Measurements from ENCODE around the gene CEP295NL.
"Not testable (repeated sequence)": the region's sequence is repeated elsewhere in the genome, so short reads cannot be mapped to it uniquely, and the experiment has no call there.

Gene CEP295NL

DNA sequence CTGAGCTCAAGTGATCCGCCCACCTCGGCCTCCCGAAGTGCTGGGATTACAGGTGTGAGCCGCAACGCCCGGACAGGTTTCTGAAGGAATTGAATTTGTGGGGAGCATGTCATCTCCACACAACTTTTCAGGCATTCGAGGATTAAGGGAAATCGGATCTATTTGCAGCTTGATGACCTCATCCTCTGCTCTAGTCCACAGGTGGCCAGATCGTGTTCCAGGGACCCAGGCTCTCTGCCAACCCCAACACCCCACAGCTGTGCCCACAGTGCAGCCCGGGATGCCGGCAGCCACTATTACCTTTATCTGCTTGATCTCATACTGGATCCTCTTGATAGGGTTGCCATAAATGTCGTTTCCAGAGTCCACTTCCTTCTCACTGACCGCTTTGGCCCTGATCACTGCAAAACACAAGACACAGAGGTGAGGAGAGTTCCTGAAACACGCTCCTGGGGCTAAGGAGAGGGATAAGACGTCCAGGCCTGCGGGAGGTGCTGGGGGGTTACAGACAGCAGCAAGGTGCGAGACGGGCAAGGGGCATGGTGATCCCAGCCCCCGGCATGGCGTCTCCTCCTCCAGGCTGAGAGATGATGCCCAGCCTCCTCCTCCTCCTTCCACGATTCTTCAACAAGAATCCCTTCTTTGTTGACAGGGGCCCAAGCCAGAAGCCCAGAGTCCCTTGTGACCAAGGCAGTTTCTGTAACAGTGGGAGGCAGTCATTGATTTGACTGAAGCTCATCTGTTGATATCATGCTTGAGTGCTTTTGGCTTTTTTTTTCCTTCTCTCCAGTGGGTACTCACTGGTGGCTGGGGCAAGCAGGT, 29.3 kb downstream of the CEP295NL start:
- Histone ChIP-seq H3K4me1 (ENCODE audit: control insufficient read depth, insufficient read depth, low read length) (peaks cover 16% of the 10 kb centered on the region), H3K9me3 (ENCODE audit: control insufficient read depth, low read length) (no peaks in the 10 kb centered on the region), H3K36me3 (ENCODE audit: control insufficient read depth, insufficient read depth, low read length, severe bottlenecking) (peaks cover 57% of the 10 kb centered on the region), H3K4me3 (ENCODE audit: low read length) (no peak overlapping the region), H3K27me3 (replicated peaks; ENCODE audit: control insufficient read depth, insufficient read depth, low read length) (no peaks in the 10 kb centered on the region), H3K9ac (ENCODE audit: low read length) (peak overlapping the region; percentile 1)
- peak; percentile 21 for DNase-seq (ENCODE audit: low read depth)

DNA sequence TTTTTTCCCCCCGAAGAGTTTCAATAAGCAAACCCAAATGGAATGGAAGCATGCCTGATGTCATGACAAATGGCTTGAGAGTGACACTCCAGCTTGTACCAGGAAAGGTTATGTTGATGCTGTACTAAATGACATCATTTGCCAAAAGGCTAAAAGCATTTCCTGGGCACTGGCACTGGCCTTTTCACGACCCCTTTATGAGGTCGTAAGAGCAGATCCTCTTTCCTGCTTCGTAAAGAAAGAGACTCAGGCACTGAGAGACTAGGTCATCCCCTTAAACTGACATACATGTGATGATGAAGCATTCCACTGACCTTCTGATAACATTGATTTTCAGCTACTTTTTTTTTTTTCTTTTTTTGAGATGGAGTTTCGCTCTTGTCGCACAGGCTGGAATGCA, 30.5 kb downstream of the CEP295NL start:
- Histone ChIP-seq H3K36me3 (ENCODE audit: control insufficient read depth, insufficient read depth, low read length, severe bottlenecking) (peaks cover 62% of the 10 kb centered on the region), H3K9ac (ENCODE audit: low read length) (no peak overlapping the region), H3K9me3 (ENCODE audit: control insufficient read depth, low read length) (no peaks in the 10 kb centered on the region), H3K27me3 (replicated peaks; ENCODE audit: control insufficient read depth, insufficient read depth, low read length) (no peaks in the 10 kb centered on the region), H3K4me3 (ENCODE audit: low read length) (no peak overlapping the region), H3K4me1 (ENCODE audit: control insufficient read depth, insufficient read depth, low read length) (peaks cover 21% of the 10 kb centered on the region)
- DNase-seq (ENCODE audit: low read depth), result no peak

DNA sequence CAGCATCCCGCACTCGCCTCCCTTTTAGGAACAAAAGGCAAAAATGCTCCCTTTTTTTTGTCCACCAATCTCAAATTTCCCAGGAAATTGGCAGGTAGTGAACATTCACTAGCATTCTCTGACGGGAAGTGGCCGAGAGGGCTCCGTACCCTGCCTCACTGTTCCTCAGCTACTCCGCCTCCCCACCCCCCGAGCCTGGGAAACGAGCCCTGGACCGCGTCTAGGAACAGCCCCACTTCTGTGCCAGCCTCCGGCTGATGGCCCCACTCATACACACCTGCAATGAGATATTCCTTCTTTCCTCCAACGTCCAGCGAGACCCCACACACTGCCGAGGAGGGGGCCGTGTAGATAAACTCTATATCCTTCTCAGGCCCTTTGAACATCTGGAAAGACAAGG, 32.4 kb downstream of the CEP295NL start:
- no peak for DNase-seq (ENCODE audit: low read depth)
- Histone ChIP-seq H3K4me1 (ENCODE audit: control insufficient read depth, insufficient read depth, low read length) (peaks cover 25% of the 10 kb centered on the region), H3K4me3 (ENCODE audit: low read length) (no peak overlapping the region), H3K36me3 (ENCODE audit: control insufficient read depth, insufficient read depth, low read length, severe bottlenecking) (peaks cover 62% of the 10 kb centered on the region), H3K9me3 (ENCODE audit: control insufficient read depth, low read length) (no peaks in the 10 kb centered on the region), H3K9ac (ENCODE audit: low read length) (no peak overlapping the region), H3K27me3 (replicated peaks; ENCODE audit: control insufficient read depth, insufficient read depth, low read length) (no peaks in the 10 kb centered on the region)

DNA sequence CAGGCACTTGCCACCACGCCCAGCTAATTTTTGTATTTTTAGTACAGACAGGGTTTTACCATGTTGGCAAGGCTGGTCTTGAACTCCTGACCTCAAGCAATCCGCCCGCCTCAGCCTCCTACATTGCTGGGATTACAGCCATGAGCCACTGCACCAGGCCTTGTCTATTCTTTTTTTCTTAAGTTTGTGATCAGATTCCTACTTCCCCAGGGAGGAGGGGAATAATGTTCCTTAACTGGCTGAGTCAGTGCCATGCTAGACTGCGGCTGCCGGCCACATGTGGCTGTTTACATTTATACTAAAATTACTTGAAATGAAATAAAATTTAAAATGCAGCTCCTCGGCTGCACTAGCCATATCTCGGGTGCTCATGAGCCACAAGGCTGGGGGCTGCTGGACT, 34.6 kb downstream of the CEP295NL start:
- DNase-seq (ENCODE audit: low read depth), result peak; percentile 84
- Histone ChIP-seq H3K27me3 (replicated peaks; ENCODE audit: control insufficient read depth, insufficient read depth, low read length) (no peaks in the 10 kb centered on the region), H3K4me3 (ENCODE audit: low read length) (no peak overlapping the region), H3K36me3 (ENCODE audit: control insufficient read depth, insufficient read depth, low read length, severe bottlenecking) (peaks cover 69% of the 10 kb centered on the region), H3K4me1 (ENCODE audit: control insufficient read depth, insufficient read depth, low read length) (peaks cover 20% of the 10 kb centered on the region), H3K9ac (ENCODE audit: low read length) (peak overlapping the region; percentile 51), H3K9me3 (ENCODE audit: control insufficient read depth, low read length) (no peaks in the 10 kb centered on the region)

DNA sequence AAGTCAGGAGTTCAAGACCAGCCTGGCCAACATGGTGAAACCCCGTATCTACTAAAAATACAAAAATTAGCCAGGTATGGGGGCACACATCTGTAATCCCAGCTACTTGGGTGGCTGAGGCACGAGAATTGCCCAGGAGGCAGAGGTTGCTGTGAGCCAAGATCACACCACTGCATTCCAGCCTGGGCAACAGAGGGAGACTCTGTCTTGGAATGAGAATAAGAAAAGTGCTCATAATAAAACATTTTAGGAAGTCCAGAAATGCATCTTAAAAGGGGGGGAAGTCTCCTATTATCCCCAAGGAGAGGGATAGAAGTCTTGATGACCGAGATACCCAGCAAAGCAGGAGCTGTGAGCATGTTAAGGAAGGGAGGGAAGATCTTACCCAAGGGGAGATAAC, 36.0 kb downstream of the CEP295NL start:
- not testable (repeated sequence) for DNase-seq (ENCODE audit: low read depth); H3K9me3 ChIP-seq (ENCODE audit: control insufficient read depth, low read length)

DNA sequence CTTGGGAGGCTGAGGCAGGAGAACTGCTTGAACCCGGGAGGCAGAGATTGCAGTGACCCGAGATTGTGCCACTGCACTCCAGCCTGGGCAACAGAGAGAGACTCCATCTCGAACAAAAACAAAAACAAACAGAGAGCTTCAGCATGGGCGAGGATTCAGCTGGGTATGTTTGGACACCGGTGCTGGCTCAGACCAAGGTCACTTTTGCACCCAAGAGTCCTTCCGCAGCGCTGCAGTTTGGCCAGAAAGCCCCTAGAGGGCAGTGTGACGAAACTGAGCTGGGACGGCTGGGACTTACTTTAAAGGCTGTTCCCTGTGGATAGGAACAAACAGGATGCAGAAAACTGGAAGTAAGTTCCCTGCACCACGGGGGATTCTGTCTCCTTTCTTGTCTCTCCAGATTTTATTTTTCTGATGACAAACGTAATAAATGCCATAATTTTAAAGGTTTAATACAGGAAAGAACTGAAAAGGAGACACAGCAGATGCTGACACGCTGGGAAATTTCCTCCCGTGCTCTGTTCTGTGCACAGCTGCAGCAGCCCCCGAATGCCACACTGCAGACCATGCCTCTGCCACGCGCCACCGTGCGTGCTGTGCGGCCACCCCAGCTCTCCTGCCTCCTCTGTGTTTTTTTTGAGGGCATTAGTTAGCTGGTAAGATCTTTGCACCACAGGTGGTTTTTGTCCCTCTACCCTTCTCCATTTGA, 37.2 kb downstream of the CEP295NL start:
- Histone ChIP-seq H3K4me3 (ENCODE audit: low read length) (no peak overlapping the region), H3K9ac (ENCODE audit: low read length) (peak overlapping the region; percentile 58), H3K36me3 (ENCODE audit: control insufficient read depth, insufficient read depth, low read length, severe bottlenecking) (peaks cover 50% of the 10 kb centered on the region), H3K4me1 (ENCODE audit: control insufficient read depth, insufficient read depth, low read length) (peaks cover 38% of the 10 kb centered on the region), H3K9me3 (ENCODE audit: control insufficient read depth, low read length) (no peaks in the 10 kb centered on the region), H3K27me3 (replicated peaks; ENCODE audit: control insufficient read depth, insufficient read depth, low read length) (no peaks in the 10 kb centered on the region)
- peak; percentile 90 for DNase-seq (ENCODE audit: low read depth)

More for the DNA sequence above, 36.0 kb downstream of the CEP295NL start:
- peaks cover 60% of the 10 kb centered on the region for H3K36me3 ChIP-seq (ENCODE audit: control insufficient read depth, insufficient read depth, low read length, severe bottlenecking)
- not testable (repeated sequence) for H3K27me3 ChIP-seq (replicated peaks; ENCODE audit: control insufficient read depth, insufficient read depth, low read length); H3K4me3 ChIP-seq (ENCODE audit: low read length); H3K9ac ChIP-seq (ENCODE audit: low read length)
- peaks cover 30% of the 10 kb centered on the region for H3K4me1 ChIP-seq (ENCODE audit: control insufficient read depth, insufficient read depth, low read length)

DNA sequence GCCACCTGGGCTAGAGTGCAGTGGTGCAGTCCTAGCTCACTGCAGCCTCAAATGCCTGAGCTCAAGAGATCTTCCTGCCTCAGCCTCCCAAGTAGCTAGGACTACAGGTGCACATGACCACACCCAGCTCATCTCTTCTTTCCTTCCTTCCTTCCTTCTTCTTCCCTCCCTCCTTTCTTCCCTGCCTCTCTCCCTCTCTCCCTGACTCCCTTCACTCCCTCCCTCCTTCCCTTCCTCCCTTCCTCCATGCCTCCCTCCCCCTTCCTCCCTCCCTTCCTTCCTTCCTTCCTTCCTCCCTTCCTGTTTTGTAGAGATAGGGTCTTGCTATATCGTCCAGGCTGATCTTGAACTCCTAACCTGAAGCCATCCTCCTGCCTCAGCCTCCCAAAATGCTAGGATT, 38.9 kb downstream of the CEP295NL start:
- Histone ChIP-seq H3K9me3 (ENCODE audit: control insufficient read depth, low read length) (no peaks in the 10 kb centered on the region), H3K9ac (ENCODE audit: low read length) (no peak overlapping the region), H3K36me3 (ENCODE audit: control insufficient read depth, insufficient read depth, low read length, severe bottlenecking) (peaks cover 42% of the 10 kb centered on the region), H3K27me3 (replicated peaks; ENCODE audit: control insufficient read depth, insufficient read depth, low read length) (no peaks in the 10 kb centered on the region), H3K4me1 (ENCODE audit: control insufficient read depth, insufficient read depth, low read length) (peaks cover 38% of the 10 kb centered on the region), H3K4me3 (ENCODE audit: low read length) (no peak overlapping the region)
- no peak for DNase-seq (ENCODE audit: low read depth)

DNA sequence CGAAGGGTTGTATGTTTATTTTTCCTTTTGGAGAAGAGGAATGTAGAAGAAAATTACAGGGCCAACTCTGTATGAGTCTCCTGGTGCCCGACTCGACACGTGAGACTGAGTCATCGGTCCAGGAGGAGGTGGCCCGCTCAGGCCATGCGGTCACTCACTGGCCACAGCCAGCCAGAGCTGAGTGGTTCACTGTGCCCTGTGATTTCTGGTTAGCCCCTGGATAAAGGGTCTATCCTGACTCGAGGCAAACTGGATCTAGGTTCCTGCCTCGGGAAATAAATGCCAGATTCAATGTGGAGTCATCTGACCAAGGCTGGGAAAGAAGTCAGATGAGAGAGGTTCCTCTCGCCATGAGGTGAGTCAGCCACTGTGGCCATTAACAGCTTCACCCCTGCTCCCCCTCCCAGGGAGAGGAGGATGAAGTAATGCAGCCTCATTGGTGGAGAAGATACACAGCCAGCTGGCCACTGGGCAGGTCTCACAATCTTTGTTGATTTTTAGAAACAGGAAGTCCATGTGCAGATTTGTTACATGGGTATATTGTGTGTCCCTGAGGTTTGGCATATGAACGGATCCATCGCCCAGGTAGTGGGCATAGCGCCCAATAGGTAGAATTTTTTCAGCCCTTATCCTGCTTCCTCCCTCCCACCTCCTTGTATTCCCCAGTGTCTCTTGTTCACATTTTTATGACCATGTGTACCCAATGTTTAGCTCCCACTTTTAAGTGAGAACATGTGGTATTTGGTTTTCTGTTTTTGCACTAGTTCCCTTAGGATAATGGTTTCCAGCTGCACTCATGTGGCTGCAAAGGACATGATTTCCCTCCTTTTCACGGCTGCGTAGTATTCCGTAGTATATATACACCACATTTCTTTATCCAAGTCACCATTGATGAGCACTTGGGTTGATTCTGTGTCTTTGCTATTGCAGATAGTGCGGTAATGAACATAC, 40.7 kb downstream of the CEP295NL start:
- H3K9ac ChIP-seq (ENCODE audit: low read length), result peak overlapping the region; percentile 72
- DNase-seq (ENCODE audit: low read depth), result peak; percentile 94
- peaks cover 27% of the 10 kb centered on the region for H3K4me1 ChIP-seq (ENCODE audit: control insufficient read depth, insufficient read depth, low read length)
- H3K36me3 ChIP-seq (ENCODE audit: control insufficient read depth, insufficient read depth, low read length, severe bottlenecking), result peaks cover 33% of the 10 kb centered on the region
- peak overlapping the region; percentile 51 for H3K4me3 ChIP-seq (ENCODE audit: low read length)
- no peaks in the 10 kb centered on the region for H3K27me3 ChIP-seq (replicated peaks; ENCODE audit: control insufficient read depth, insufficient read depth, low read length)
- no peaks in the 10 kb centered on the region for H3K9me3 ChIP-seq (ENCODE audit: control insufficient read depth, low read length)

DNA sequence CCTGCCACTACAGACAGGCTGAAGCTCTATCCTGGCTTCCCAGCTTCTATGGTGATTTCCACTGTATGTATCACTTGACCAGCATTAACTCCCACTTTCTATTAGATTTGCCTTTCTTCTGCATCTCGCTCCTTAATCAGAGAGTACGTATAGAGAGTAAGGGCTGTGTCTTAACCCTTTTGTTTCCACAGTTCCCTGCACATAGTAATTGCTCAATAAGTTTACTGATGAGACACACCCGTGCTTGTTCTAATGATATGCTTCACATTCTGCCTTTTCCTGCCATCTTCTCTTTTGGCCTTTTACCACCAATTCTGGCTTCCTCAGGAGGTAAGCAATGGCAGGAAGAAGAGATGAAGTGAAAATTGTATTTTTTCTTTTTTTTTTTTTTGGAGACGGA, 41.8 kb downstream of the CEP295NL start:
- Histone ChIP-seq H3K4me3 (ENCODE audit: low read length) (no peak overlapping the region), H3K9me3 (ENCODE audit: control insufficient read depth, low read length) (no peaks in the 10 kb centered on the region), H3K27me3 (replicated peaks; ENCODE audit: control insufficient read depth, insufficient read depth, low read length) (no peaks in the 10 kb centered on the region), H3K4me1 (ENCODE audit: control insufficient read depth, insufficient read depth, low read length) (peaks cover 22% of the 10 kb centered on the region), H3K9ac (ENCODE audit: low read length) (peak overlapping the region; percentile 72), H3K36me3 (ENCODE audit: control insufficient read depth, insufficient read depth, low read length, severe bottlenecking) (peaks cover 43% of the 10 kb centered on the region)
- DNase-seq (ENCODE audit: low read depth), result no peak

DNA sequence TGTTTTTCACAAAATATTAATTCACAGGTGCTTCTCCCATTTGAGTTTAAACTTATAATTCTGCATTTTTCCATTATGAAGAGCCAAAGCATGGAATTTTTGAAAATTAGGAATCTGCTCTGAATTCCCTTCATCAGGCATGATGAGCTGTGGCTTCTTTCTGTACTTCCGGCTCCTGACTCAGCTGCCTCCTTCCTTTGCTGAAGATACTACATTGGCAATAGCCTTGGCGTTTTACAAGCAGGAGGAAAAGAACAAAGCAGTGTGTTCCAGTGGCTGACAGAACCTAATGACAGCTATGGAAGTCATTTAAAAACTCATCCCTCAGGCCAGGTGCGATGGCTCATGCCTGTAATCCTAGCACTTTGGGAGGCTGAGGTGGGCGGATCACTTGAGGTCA, 44.0 kb downstream of the CEP295NL start:
- Histone ChIP-seq H3K9me3 (ENCODE audit: control insufficient read depth, low read length) (no peaks in the 10 kb centered on the region), H3K4me1 (ENCODE audit: control insufficient read depth, insufficient read depth, low read length) (peaks cover 18% of the 10 kb centered on the region), H3K9ac (ENCODE audit: low read length) (no peak overlapping the region), H3K4me3 (ENCODE audit: low read length) (no peak overlapping the region), H3K36me3 (ENCODE audit: control insufficient read depth, insufficient read depth, low read length, severe bottlenecking) (peaks cover 55% of the 10 kb centered on the region), H3K27me3 (replicated peaks; ENCODE audit: control insufficient read depth, insufficient read depth, low read length) (no peaks in the 10 kb centered on the region)
- DNase-seq (ENCODE audit: low read depth), result no peak

DNA sequence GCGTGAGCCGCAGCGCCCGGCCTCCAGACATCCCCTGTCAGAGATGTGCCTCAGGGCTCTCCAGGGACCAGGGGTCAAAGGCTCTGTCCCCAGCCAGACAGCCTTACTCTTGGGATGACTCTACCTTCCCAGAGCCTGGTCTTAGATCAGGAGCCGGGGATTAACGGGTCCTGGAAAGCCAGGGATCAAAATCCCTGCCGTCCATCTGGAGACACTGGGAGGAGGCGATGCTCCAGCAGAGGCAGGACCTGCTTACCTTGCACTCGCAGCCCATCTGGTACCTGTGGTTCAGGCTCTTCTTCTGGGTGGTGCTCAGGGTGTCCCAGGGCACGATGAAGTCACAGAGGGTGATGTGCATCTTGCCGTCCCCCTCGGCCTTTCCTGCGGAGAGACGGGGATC, 45.7 kb downstream of the CEP295NL start:
- Histone ChIP-seq H3K4me1 (ENCODE audit: control insufficient read depth, insufficient read depth, low read length) (peaks cover 10% of the 10 kb centered on the region), H3K36me3 (ENCODE audit: control insufficient read depth, insufficient read depth, low read length, severe bottlenecking) (peaks cover 59% of the 10 kb centered on the region), H3K27me3 (replicated peaks; ENCODE audit: control insufficient read depth, insufficient read depth, low read length) (no peaks in the 10 kb centered on the region), H3K9me3 (ENCODE audit: control insufficient read depth, low read length) (no peaks in the 10 kb centered on the region), H3K4me3 (ENCODE audit: low read length) (no peak overlapping the region), H3K9ac (ENCODE audit: low read length) (no peak overlapping the region)
- no peak for DNase-seq (ENCODE audit: low read depth)
